GM12878 (cell line): Measurements from ENCODE around the gene SYK. TPM values are rescaled to one million over a fixed set of nuclear protein-coding genes. Genes with fewer than 3 reads are reported as not detected.

Source experiments
- EGR1 ChIP-seq, 2 experiments: IDR thresholded peaks; 1 replicate in 1 of 2; 2 replicates in 1 of 2; pipeline ENCODE4 v1.6.1; 2011 to 2012; ENCODE audit warnings: low read depth in 2 of 2, low read length in 2 of 2, borderline replicate concordance in 1 of 2, mild to moderate bottlenecking in 1 of 2, moderate library complexity in 1 of 2
- FOXM1 ChIP-seq: IDR thresholded peaks from 2 replicates; pipeline ENCODE4 v1.6.1; 2012; ENCODE audit warnings: low read depth, mild to moderate bottlenecking, inconsistent platforms, low read length, moderate library complexity
- IKZF2 ChIP-seq, 2 experiments: fragments of 450-650 bp; IDR thresholded peaks; 2 replicates each; pipeline ENCODE4 v1.6.1; 2017; ENCODE audit warnings: mild to moderate bottlenecking in 2 of 2, moderate library complexity in 2 of 2
- MYC ChIP-seq: IDR thresholded peaks from 2 replicates; pipeline ENCODE4 v1.6.1; 2011; ENCODE audit warnings: mild to moderate bottlenecking, low read length, moderate library complexity, inconsistent platforms; ENCODE audit not compliant: insufficient read depth, insufficient replicate concordance, insufficient read length, severe bottlenecking
- NRF1 ChIP-seq: conservative IDR thresholded peaks from 2 replicates; pipeline ENCODE4 v1.6.1; 2011; ENCODE audit warnings: mild to moderate bottlenecking, low read depth, low read length, improper control_type of control experiment
- RFX5 ChIP-seq: IDR thresholded peaks from 2 replicates; pipeline ENCODE4 v1.6.1; 2011; ENCODE audit warnings: low read depth, low read length, improper control_type of control experiment
- SP1 ChIP-seq: IDR thresholded peaks from one replicate; pipeline ENCODE4 v1.6.1; 2011; ENCODE audit warnings: low read depth, low read length
- YBX1 ChIP-seq: fragments of 450-650 bp; IDR thresholded peaks from 2 replicates; pipeline ENCODE4 v1.6.1; 2016; ENCODE audit warnings: antibody characterized with exemption
- YY1 ChIP-seq: IDR thresholded peaks from 2 replicates; pipeline ENCODE4 v1.6.1; 2011; ENCODE audit warnings: low read depth, mild to moderate bottlenecking, low read length
- polyA plus RNA-seq, 11 experiments: library from polyadenylated mRNA; depleted of rRNA in 4 of 11; unstranded in 6 of 11; stranded (reverse) in 5 of 11; fragments of >200 nt; fragmentation: Nextera tagmentation in 4 of 11; fragmentation: Illumina TruSeq in 1 of 11; extraction: Ambion mirVana in 4 of 11; extraction: Trizol in 1 of 11; gene quantifications; 1 replicate in 1 of 11; 2 replicates in 10 of 11; pipeline versions ENCODE4 v1.2.1 to v1.2.3, GENCODE V29; 2011 to 2016; ENCODE audit warnings: inconsistent platforms in 2 of 11, missing spikeins in 2 of 11, low read depth in 1 of 11
- total RNA-seq, 4 experiments: library from RNA; depleted of rRNA in 3 of 4; stranded (reverse); fragments of >200 nt in 3 of 4; fragmentation: Illumina TruSeq in 1 of 4; extraction: Trizol in 1 of 4; gene quantifications; 2 replicates each; pipeline versions ENCODE4 v1.2.1 to v1.2.3, GENCODE V29; 2013 to 2021
- TF ChIP-seq, protein P1 (sequence below): IDR thresholded peaks from 2 replicates; pipeline ENCODE4 v1.6.1; 2012; ENCODE audit warnings: low read depth, low read length, improper control_type of control experiment
- TF ChIP-seq, protein P2 (sequence below): IDR thresholded peaks from 2 replicates; pipeline ENCODE4 v1.6.1; 2012; ENCODE audit warnings: mild to moderate bottlenecking, low read depth, low read length
- TF ChIP-seq, protein P3 (sequence below): fragments of 450-650 bp; IDR thresholded peaks from 2 replicates; pipeline ENCODE4 v1.6.1; 2016; ENCODE audit warnings: mild to moderate bottlenecking
- TF ChIP-seq, protein P4 (sequence below): fragments of 450-650 bp; formaldehyde crosslinking; IDR thresholded peaks from 2 replicates; pipeline ENCODE4 v1.4.0; 2022; ENCODE audit warnings: mild to moderate bottlenecking, moderate library complexity
- TF ChIP-seq, protein P5 (sequence below): IDR thresholded peaks from 2 replicates; pipeline ENCODE4 v1.6.1; 2011; ENCODE audit warnings: borderline replicate concordance, low read depth, mild to moderate bottlenecking, moderate library complexity, mixed read lengths, low read length; ENCODE audit not compliant: insufficient read depth; ENCODE audit errors: extremely low read length
- TF ChIP-seq, protein P6 (sequence below): IDR thresholded peaks from 2 replicates; pipeline ENCODE4 v1.6.1; 2011; ENCODE audit warnings: low read depth, mild to moderate bottlenecking, low read length, moderate library complexity, borderline replicate concordance; ENCODE audit errors: extremely low read depth
- TF ChIP-seq, protein P7 (sequence below): IDR thresholded peaks from 2 replicates; pipeline ENCODE4 v1.6.1; 2012; ENCODE audit warnings: low read depth, low read length, improper control_type of control experiment

The SYK gene
- total and polyA plus RNA-seq, 10 of the 15 experiments (the other 5 are each of a cell fraction or from before 2014, with no cell fraction given), result 6.5 to 135 (median 68.8) TPM

DNA sequence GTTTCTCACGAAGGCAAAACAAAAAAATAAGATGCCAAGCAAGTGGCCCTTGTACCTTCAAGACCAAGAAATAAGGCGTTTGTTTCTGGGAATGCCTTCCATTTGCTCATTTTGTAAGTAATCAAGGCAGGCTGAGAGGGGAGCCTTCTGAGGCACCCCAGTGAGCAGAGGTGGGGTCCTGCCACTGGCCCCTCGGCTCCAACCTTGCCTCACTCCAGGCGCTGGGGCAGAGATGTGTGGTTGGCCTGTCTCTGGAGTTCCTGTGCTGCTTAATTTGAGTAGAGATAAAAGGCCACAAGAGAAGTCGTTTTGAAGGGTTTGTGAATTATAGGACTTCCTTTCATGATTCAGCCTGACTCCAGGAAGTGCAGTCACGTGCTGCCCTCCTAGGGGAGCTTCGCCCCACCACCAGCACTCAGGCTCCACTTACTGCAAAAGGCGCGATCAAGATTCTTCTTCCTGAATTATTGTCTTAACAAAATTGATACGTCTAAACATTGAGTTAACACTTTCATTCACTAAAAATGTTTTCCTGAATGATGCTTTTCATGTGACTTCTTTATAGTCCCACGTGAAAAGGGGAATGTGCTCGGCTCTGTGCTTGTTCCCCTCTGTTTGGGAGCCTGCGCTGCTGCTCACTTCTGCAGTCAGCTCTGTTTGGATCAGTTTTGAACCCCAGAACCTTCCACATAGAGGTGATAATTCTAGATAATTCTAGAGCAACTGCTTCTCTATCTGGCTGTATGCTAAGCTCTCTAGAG, 13.7 kb downstream of the SYK start (continued):
- TF ChIP-seq, protein P1, sequence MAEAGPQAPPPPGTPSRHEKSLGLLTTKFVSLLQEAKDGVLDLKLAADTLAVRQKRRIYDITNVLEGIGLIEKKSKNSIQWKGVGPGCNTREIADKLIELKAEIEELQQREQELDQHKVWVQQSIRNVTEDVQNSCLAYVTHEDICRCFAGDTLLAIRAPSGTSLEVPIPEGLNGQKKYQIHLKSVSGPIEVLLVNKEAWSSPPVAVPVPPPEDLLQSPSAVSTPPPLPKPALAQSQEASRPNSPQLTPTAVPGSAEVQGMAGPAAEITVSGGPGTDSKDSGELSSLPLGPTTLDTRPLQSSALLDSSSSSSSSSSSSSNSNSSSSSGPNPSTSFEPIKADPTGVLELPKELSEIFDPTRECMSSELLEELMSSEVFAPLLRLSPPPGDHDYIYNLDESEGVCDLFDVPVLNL, result no peak
- TF ChIP-seq FOXM1 (no peak), YY1 (no peak), YBX1 (no peak), IKZF2 (IDR thresholded peaks at IDR 0.05) (no peak), MYC (no peak), EGR1 (IDR thresholded peaks at IDR 0.05; ENCODE audit: borderline replicate concordance in 1 of 2, low read depth in 2 of 2, low read length in 2 of 2) (no peak), RFX5 (no peak), SP1 (no peak), NRF1 (no peak)
- TF ChIP-seq, protein P2, sequence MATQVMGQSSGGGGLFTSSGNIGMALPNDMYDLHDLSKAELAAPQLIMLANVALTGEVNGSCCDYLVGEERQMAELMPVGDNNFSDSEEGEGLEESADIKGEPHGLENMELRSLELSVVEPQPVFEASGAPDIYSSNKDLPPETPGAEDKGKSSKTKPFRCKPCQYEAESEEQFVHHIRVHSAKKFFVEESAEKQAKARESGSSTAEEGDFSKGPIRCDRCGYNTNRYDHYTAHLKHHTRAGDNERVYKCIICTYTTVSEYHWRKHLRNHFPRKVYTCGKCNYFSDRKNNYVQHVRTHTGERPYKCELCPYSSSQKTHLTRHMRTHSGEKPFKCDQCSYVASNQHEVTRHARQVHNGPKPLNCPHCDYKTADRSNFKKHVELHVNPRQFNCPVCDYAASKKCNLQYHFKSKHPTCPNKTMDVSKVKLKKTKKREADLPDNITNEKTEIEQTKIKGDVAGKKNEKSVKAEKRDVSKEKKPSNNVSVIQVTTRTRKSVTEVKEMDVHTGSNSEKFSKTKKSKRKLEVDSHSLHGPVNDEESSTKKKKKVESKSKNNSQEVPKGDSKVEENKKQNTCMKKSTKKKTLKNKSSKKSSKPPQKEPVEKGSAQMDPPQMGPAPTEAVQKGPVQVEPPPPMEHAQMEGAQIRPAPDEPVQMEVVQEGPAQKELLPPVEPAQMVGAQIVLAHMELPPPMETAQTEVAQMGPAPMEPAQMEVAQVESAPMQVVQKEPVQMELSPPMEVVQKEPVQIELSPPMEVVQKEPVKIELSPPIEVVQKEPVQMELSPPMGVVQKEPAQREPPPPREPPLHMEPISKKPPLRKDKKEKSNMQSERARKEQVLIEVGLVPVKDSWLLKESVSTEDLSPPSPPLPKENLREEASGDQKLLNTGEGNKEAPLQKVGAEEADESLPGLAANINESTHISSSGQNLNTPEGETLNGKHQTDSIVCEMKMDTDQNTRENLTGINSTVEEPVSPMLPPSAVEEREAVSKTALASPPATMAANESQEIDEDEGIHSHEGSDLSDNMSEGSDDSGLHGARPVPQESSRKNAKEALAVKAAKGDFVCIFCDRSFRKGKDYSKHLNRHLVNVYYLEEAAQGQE, result no peak
- TF ChIP-seq, protein P3, sequence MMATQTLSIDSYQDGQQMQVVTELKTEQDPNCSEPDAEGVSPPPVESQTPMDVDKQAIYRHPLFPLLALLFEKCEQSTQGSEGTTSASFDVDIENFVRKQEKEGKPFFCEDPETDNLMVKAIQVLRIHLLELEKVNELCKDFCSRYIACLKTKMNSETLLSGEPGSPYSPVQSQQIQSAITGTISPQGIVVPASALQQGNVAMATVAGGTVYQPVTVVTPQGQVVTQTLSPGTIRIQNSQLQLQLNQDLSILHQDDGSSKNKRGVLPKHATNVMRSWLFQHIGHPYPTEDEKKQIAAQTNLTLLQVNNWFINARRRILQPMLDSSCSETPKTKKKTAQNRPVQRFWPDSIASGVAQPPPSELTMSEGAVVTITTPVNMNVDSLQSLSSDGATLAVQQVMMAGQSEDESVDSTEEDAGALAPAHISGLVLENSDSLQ, result no peak
- TF ChIP-seq, protein P4, sequence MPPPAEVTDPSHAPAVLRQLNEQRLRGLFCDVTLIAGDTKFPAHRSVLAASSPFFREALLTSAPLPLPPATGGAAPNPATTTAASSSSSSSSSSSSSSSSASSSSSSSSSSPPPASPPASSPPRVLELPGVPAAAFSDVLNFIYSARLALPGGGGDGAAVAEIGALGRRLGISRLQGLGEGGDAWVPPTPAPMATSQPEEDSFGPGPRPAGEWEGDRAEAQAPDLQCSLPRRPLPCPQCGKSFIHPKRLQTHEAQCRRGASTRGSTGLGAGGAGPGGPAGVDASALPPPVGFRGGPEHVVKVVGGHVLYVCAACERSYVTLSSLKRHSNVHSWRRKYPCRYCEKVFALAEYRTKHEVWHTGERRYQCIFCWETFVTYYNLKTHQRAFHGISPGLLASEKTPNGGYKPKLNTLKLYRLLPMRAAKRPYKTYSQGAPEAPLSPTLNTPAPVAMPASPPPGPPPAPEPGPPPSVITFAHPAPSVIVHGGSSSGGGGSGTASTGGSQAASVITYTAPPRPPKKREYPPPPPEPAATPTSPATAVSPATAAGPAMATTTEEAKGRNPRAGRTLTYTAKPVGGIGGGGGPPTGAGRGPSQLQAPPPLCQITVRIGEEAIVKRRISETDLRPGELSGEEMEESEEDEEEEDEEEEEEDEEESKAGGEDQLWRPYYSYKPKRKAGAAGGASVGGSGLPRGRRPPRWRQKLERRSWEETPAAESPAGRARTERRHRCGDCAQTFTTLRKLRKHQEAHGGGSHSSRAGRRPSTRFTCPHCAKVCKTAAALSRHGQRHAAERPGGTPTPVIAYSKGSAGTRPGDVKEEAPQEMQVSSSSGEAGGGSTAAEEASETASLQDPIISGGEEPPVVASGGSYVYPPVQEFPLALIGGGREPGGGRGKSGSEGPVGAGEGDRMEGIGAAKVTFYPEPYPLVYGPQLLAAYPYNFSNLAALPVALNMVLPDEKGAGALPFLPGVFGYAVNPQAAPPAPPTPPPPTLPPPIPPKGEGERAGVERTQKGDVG (CRISPR knock-in tag), result no peak
- TF ChIP-seq, protein P5, sequence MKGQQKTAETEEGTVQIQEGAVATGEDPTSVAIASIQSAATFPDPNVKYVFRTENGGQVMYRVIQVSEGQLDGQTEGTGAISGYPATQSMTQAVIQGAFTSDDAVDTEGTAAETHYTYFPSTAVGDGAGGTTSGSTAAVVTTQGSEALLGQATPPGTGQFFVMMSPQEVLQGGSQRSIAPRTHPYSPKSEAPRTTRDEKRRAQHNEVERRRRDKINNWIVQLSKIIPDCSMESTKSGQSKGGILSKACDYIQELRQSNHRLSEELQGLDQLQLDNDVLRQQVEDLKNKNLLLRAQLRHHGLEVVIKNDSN, result peak; percentile 80
- TF ChIP-seq, protein P6, sequence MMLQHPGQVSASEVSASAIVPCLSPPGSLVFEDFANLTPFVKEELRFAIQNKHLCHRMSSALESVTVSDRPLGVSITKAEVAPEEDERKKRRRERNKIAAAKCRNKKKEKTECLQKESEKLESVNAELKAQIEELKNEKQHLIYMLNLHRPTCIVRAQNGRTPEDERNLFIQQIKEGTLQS, result peak; percentile 67; the same call in 1 of the 2 replicates
- TF ChIP-seq, protein P7, sequence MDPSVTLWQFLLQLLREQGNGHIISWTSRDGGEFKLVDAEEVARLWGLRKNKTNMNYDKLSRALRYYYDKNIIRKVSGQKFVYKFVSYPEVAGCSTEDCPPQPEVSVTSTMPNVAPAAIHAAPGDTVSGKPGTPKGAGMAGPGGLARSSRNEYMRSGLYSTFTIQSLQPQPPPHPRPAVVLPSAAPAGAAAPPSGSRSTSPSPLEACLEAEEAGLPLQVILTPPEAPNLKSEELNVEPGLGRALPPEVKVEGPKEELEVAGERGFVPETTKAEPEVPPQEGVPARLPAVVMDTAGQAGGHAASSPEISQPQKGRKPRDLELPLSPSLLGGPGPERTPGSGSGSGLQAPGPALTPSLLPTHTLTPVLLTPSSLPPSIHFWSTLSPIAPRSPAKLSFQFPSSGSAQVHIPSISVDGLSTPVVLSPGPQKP, result no peak
